GM12878 (cell line): ENCODE results near the gene USP5. TPM values are rescaled to one million over a fixed set of nuclear protein-coding genes. Genes with fewer than 3 reads are reported as not detected.

Experiments
- ATF7 ChIP-seq: fragments of 450-650 bp; IDR thresholded peaks from 2 replicates; pipeline ENCODE4 v1.6.1; 2016; ENCODE audit warnings: low read depth, mild to moderate bottlenecking
- BMI1 ChIP-seq: fragments of 450-650 bp; IDR thresholded peaks from 2 replicates; pipeline ENCODE4 v1.6.1; 2016; ENCODE audit warnings: mild to moderate bottlenecking, moderate library complexity, borderline replicate concordance
- CHD1 ChIP-seq: IDR thresholded peaks from 2 replicates; pipeline ENCODE4 v1.6.1; 2012; ENCODE audit warnings: low read depth, low read length, improper control_type of control experiment
- HCFC1 ChIP-seq: fragments of 150-350 bp; IDR thresholded peaks from 2 replicates; pipeline ENCODE4 v1.6.1; 2014; ENCODE audit warnings: low read length
- JUND ChIP-seq: IDR thresholded peaks from 2 replicates; pipeline ENCODE4 v1.6.1; 2012; ENCODE audit warnings: low read depth, mild to moderate bottlenecking, low read length, improper control_type of control experiment, moderate library complexity
- KLF5 ChIP-seq: fragments of 450-650 bp; IDR thresholded peaks from 2 replicates; pipeline ENCODE4 v1.6.1; 2014; ENCODE audit warnings: mild to moderate bottlenecking; ENCODE audit not compliant: partially characterized antibody
- MYB ChIP-seq: fragments of 150-350 bp; IDR thresholded peaks from 2 replicates; pipeline ENCODE4 v1.6.1; 2014; ENCODE audit warnings: mild to moderate bottlenecking, low read depth, low read length, borderline replicate concordance
- NFXL1 ChIP-seq: fragments of 450-650 bp; IDR thresholded peaks from 2 replicates; pipeline ENCODE4 v1.6.1; 2017; ENCODE audit warnings: antibody characterized with exemption, mild to moderate bottlenecking, borderline replicate concordance
- NR2C1 ChIP-seq: fragments of 450-650 bp; IDR thresholded peaks from 2 replicates; pipeline ENCODE4 v1.6.1; 2017; ENCODE audit warnings: antibody characterized with exemption, mild to moderate bottlenecking, moderate library complexity
- NR2F1 ChIP-seq: fragments of 450-650 bp; conservative IDR thresholded peaks from 2 replicates; pipeline ENCODE4 v1.6.1; 2017; ENCODE audit warnings: mild to moderate bottlenecking
- POU2F2 ChIP-seq: IDR thresholded peaks from 3 replicates; pipeline ENCODE4 v1.6.1; 2011; ENCODE audit warnings: low read depth, mild to moderate bottlenecking, low read length, borderline replicate concordance
- RAD21 ChIP-seq: IDR thresholded peaks from 2 replicates; pipeline ENCODE4 v1.6.1; 2011; ENCODE audit warnings: mild to moderate bottlenecking, low read depth, low read length, moderate library complexity; ENCODE audit not compliant: insufficient read depth
- RELA ChIP-seq: fragments of 450-650 bp; IDR thresholded peaks from 2 replicates; pipeline ENCODE4 v1.8.0; 2014; ENCODE audit warnings: borderline replicate concordance; ENCODE audit not compliant: partially characterized antibody
- RFX5 ChIP-seq: IDR thresholded peaks from 2 replicates; pipeline ENCODE4 v1.6.1; 2011; ENCODE audit warnings: low read depth, low read length, improper control_type of control experiment
- SP1 ChIP-seq: IDR thresholded peaks from one replicate; pipeline ENCODE4 v1.6.1; 2011; ENCODE audit warnings: low read depth, low read length
- SUZ12 ChIP-seq: fragments of 200-600 bp; sonication (generic); IDR thresholded peaks from one replicate; pipeline ENCODE4 v1.6.1; 2018; ENCODE audit warnings: antibody characterized with exemption, mild to moderate bottlenecking; ENCODE audit not compliant: unreplicated experiment
- ZBTB11 ChIP-seq: fragments of 450-650 bp; formaldehyde crosslinking; IDR thresholded peaks from 2 replicates; pipeline ENCODE4 v1.5.0; 2022; ENCODE audit warnings: mild to moderate bottlenecking, missing genetic modification characterization
- polyA plus RNA-seq, 11 experiments: library from polyadenylated mRNA; depleted of rRNA in 4 of 11; unstranded in 6 of 11; stranded (reverse) in 5 of 11; fragments of >200 nt; fragmentation: Nextera tagmentation in 4 of 11; fragmentation: Illumina TruSeq in 1 of 11; extraction: Ambion mirVana in 4 of 11; extraction: Trizol in 1 of 11; gene quantifications; 1 replicate in 1 of 11; 2 replicates in 10 of 11; pipeline versions ENCODE4 v1.2.1 to v1.2.3, GENCODE V29; 2011 to 2016; ENCODE audit warnings: inconsistent platforms in 2 of 11, missing spikeins in 2 of 11, low read depth in 1 of 11
- total RNA-seq, 4 experiments: library from RNA; depleted of rRNA in 3 of 4; stranded (reverse); fragments of >200 nt in 3 of 4; fragmentation: Illumina TruSeq in 1 of 4; extraction: Trizol in 1 of 4; gene quantifications; 2 replicates each; pipeline versions ENCODE4 v1.2.1 to v1.2.3, GENCODE V29; 2013 to 2021
- TF ChIP-seq, protein P1 (sequence below): IDR thresholded peaks from 2 replicates; pipeline ENCODE4 v1.6.1; 2012; ENCODE audit warnings: low read depth, low read length, improper control_type of control experiment
- TF ChIP-seq, protein P2 (sequence below): fragments of 450-650 bp; IDR thresholded peaks from 2 replicates; pipeline ENCODE4 v1.6.1; 2016; ENCODE audit warnings: mild to moderate bottlenecking
- TF ChIP-seq, protein P3 (sequence below): fragments of 450-650 bp; IDR thresholded peaks from 2 replicates; pipeline ENCODE4 v1.6.1; 2017; ENCODE audit warnings: mild to moderate bottlenecking, moderate library complexity

The USP5 gene
- total and polyA plus RNA-seq, 10 of the 15 experiments (the other 5 are each of a cell fraction or from before 2014, with no cell fraction given) = 2.5 to 124 (median 74.6) TPM

DNA sequence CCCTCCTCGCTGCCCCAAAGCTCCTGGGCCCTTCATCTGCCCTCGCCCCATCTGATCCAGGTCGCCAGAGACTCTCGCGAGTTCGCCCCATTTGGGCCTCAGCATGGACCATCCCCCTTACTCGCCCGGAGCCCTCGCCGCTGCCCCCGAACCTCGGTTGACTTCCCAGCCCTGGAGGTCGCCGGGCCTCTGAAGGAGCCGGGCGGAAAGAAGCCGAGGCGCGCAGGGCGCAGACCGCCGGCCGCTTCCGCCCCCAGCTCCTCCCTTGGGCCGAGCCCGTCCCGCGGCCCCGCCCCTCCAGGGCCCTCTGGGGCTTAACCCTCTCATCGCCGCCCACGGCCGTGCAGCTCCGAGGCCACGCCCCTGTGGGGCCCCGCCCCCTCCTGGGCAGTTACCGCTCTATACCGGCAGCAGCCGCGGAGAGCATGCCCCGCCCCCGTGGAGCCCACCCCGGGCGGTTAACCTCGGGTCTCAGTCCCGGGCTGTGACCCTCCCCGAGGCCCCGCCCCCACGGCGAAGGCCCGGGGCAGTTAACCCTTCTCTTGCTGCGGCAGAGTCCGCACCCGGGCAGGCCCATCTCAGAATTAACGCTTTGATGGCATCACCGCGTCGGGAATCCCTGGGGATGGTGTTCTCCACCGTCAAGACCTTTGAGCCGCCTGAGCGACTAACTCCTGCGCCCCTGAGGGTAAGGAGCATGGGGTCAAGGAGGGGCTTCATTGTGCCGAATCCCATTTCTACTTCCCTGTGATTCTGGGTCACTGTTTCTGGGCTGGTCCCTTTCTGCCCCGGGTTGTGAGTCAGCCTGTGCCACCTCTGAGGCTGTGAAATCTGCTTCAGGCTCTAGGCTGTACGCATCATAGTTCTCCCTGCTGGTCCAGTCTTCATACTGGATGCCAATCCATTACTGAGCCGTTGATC lies 21.4 kb downstream of the USP5 start, which contains the start of gene SPSB2 (continued):
- TF ChIP-seq ZBTB11 (CRISPR knock-in tag) = peak; percentile 49; the same call in 1 of the 2 replicates
- TF ChIP-seq HCFC1 = peak; percentile 32; the same call in 1 of the 2 replicates
- peak; percentile 20; the same call in 1 of the 2 replicates for TF ChIP-seq NR2F1
- TF ChIP-seq, protein P1, sequence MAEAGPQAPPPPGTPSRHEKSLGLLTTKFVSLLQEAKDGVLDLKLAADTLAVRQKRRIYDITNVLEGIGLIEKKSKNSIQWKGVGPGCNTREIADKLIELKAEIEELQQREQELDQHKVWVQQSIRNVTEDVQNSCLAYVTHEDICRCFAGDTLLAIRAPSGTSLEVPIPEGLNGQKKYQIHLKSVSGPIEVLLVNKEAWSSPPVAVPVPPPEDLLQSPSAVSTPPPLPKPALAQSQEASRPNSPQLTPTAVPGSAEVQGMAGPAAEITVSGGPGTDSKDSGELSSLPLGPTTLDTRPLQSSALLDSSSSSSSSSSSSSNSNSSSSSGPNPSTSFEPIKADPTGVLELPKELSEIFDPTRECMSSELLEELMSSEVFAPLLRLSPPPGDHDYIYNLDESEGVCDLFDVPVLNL = no peak
- no peak for TF ChIP-seq KLF5
- no peak for TF ChIP-seq JUND
- TF ChIP-seq CHD1 = no peak
- no peak for TF ChIP-seq NFXL1
- TF ChIP-seq, protein P2, sequence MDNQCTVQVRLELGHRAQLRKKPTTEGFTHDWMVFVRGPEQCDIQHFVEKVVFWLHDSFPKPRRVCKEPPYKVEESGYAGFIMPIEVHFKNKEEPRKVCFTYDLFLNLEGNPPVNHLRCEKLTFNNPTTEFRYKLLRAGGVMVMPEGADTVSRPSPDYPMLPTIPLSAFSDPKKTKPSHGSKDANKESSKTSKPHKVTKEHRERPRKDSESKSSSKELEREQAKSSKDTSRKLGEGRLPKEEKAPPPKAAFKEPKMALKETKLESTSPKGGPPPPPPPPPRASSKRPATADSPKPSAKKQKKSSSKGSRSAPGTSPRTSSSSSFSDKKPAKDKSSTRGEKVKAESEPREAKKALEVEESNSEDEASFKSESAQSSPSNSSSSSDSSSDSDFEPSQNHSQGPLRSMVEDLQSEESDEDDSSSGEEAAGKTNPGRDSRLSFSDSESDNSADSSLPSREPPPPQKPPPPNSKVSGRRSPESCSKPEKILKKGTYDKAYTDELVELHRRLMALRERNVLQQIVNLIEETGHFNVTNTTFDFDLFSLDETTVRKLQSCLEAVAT = no peak
- TF ChIP-seq RAD21 = no peak
- TF ChIP-seq NR2C1 = no peak
- TF ChIP-seq RELA = no peak
- TF ChIP-seq SP1 = peak; percentile 79
- no peak for TF ChIP-seq ATF7
- no peak for TF ChIP-seq RFX5
- TF ChIP-seq MYB = no peak
- TF ChIP-seq POU2F2 = peak; percentile 43; the same call in 1 of the 3 replicates
- TF ChIP-seq SUZ12 = no peak
- TF ChIP-seq BMI1 = no peak
- TF ChIP-seq, protein P3, sequence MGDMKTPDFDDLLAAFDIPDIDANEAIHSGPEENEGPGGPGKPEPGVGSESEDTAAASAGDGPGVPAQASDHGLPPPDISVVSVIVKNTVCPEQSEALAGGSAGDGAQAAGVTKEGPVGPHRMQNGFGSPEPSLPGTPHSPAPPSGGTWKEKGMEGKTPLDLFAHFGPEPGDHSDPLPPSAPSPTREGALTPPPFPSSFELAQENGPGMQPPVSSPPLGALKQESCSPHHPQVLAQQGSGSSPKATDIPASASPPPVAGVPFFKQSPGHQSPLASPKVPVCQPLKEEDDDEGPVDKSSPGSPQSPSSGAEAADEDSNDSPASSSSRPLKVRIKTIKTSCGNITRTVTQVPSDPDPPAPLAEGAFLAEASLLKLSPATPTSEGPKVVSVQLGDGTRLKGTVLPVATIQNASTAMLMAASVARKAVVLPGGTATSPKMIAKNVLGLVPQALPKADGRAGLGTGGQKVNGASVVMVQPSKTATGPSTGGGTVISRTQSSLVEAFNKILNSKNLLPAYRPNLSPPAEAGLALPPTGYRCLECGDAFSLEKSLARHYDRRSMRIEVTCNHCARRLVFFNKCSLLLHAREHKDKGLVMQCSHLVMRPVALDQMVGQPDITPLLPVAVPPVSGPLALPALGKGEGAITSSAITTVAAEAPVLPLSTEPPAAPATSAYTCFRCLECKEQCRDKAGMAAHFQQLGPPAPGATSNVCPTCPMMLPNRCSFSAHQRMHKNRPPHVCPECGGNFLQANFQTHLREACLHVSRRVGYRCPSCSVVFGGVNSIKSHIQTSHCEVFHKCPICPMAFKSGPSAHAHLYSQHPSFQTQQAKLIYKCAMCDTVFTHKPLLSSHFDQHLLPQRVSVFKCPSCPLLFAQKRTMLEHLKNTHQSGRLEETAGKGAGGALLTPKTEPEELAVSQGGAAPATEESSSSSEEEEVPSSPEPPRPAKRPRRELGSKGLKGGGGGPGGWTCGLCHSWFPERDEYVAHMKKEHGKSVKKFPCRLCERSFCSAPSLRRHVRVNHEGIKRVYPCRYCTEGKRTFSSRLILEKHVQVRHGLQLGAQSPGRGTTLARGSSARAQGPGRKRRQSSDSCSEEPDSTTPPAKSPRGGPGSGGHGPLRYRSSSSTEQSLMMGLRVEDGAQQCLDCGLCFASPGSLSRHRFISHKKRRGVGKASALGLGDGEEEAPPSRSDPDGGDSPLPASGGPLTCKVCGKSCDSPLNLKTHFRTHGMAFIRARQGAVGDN = no peak
